Esophagus (tissue), 2 donors: ENCODE results near the gene ZP1. TPM values are rescaled to one million over a fixed set of nuclear protein-coding genes. Genes with fewer than 3 reads are reported as not detected.
"Not testable (repeated sequence)": the region's sequence is repeated elsewhere in the genome, so short reads cannot be mapped to it uniquely, and the experiment has no call there.

ENCODE experiments used
- H3K27ac ChIP-seq, 2 donors: one replicate each; pipeline ENCODE4 v1.5.1; 2013; ENCODE audit warnings: low read depth in 2 of 2, mild to moderate bottlenecking in 2 of 2, inconsistent platforms in 1 of 2, low read length in 1 of 2, moderate library complexity in 1 of 2
- H3K27me3 ChIP-seq, 2 donors: one replicate each; pipeline ENCODE4 v1.6.1; 2013; ENCODE audit warnings: low read length in 2 of 2, control low read depth in 1 of 2, mild to moderate bottlenecking in 1 of 2; ENCODE audit not compliant: insufficient read depth in 2 of 2, control insufficient read depth in 1 of 2
- H3K36me3 ChIP-seq, 2 donors: one replicate each; pipeline ENCODE4 v1.6.1; 2013; ENCODE audit warnings: low read length in 1 of 2; ENCODE audit not compliant: control insufficient read depth in 2 of 2, insufficient read depth in 2 of 2
- H3K4me1 ChIP-seq, 2 donors: one replicate each; pipeline ENCODE4 v1.6.1; 2013; ENCODE audit warnings: low read length in 1 of 2; ENCODE audit not compliant: control insufficient read depth in 2 of 2, insufficient read depth in 2 of 2
- H3K4me3 ChIP-seq, 2 donors: one replicate each; pipeline ENCODE4 v1.5.1; 2013; ENCODE audit warnings: low read length in 2 of 2, mild to moderate bottlenecking in 2 of 2, low read depth in 1 of 2, moderate library complexity in 1 of 2
- H3K9me3 ChIP-seq, 2 donors: one replicate each; pipeline ENCODE4 v1.6.1; 2013; ENCODE audit warnings: mild to moderate bottlenecking in 2 of 2, low read depth in 1 of 2, low read length in 1 of 2, moderate library complexity in 1 of 2; ENCODE audit not compliant: control insufficient read depth in 2 of 2, insufficient read depth in 1 of 2
- WGBS, 2 donors: extraction: QIAGEN DNeasy Blood & Tissue Kit; methylation state at CpG; one replicate each; pipeline ENCODE4 v1.1.7; 2013; 5-methylcytosine and 5-hydroxymethylcytosine counted together
- polyA plus RNA-seq, 2 donors: library from polyadenylated mRNA; stranded (reverse); fragments of 200-250 nt; gene quantifications; one replicate each; pipeline ENCODE4 v1.2.3, GENCODE V29; 2013
- donor health status: healthy with polysubstance abuse.
- donor health status: Bipolar disorder and iron deficiency.

Gene ZP1
- polyA plus RNA-seq = under 1 TPM; 0.06 to 0.08 TPM

GRCh38 chr11:60866911-60867870 is at the start of gene ZP1:
Gene ZP1 (plus strand): TSS chr11:60867542. CDS start chr11:60867562, 20 bp downstream.
- no peaks in the 10 kb centered on the region for H3K27me3 ChIP-seq
- no peaks in the 10 kb centered on the region for H3K36me3 ChIP-seq
- H3K4me3 ChIP-seq = no peak within 1 kb of the TSS
- no peaks in the 10 kb centered on the region for H3K9me3 ChIP-seq
- WGBS, 2 donors = 67 to 74% methylated on average over 12 to 13 of the region's 13 CpGs
- H3K4me1 ChIP-seq = peaks cover 3 to 7% of the 10 kb centered on the region in 2 donors
- H3K27ac ChIP-seq = no peak within 1 kb of the TSS

GRCh38 chr11:60818057-60818456 is 49.3 kb upstream of the ZP1 start:
- H3K27me3 ChIP-seq = no peaks in the 10 kb centered on the region
- WGBS, 2 donors = 74 to 77% methylated on average over 4 of the region's 4 CpGs
- H3K27ac ChIP-seq = no peak overlapping the region
- H3K4me3 ChIP-seq = no peak overlapping the region
- no peaks in the 10 kb centered on the region for H3K36me3 ChIP-seq
- no peaks in the 10 kb centered on the region for H3K4me1 ChIP-seq
- peaks cover 0 to 5% of the 10 kb centered on the region in 2 donors for H3K9me3 ChIP-seq

- no peaks in the 10 kb centered on the region for H3K4me1 ChIP-seq
- WGBS, 2 donors = 65 to 66% methylated on average over 15 of the region's 15 CpGs
- no peak overlapping the region for H3K4me3 ChIP-seq
- H3K9me3 ChIP-seq = peaks cover 0 to 1% of the 10 kb centered on the region in 2 donors
- no peaks in the 10 kb centered on the region for H3K36me3 ChIP-seq
- no peak overlapping the region for H3K27ac ChIP-seq
- H3K27me3 ChIP-seq = no peaks in the 10 kb centered on the region
These were observed 45.3 kb upstream of the ZP1 start for GRCh38 chr11:60821827-60822599.

GRCh38 chr11:60823745-60824306 is 43.5 kb upstream of the ZP1 start:
- H3K9me3 ChIP-seq, H3K27me3 ChIP-seq, H3K4me3 ChIP-seq, H3K4me1 ChIP-seq, H3K36me3 ChIP-seq, H3K27ac ChIP-seq: not testable (repeated sequence)
- 90 to 92% methylated on average over 5 of the region's 5 CpGs for WGBS, 2 donors

- no peaks in the 10 kb centered on the region for H3K36me3 ChIP-seq
These were observed 42.2 kb upstream of the ZP1 start for GRCh38 chr11:60825118-60825517.

GRCh38 chr11:60825790-60826189 is 41.6 kb upstream of the ZP1 start:
- no peaks in the 10 kb centered on the region for H3K9me3 ChIP-seq
- 65 to 80% methylated on average over 5 to 6 of the region's 6 CpGs for WGBS, 2 donors
- no peak overlapping the region for H3K27ac ChIP-seq

More at GRCh38 chr11:60825118-60825517, 42.2 kb upstream of the ZP1 start:
- WGBS, 2 donors = 75 to 78% methylated on average over 5 of the region's 5 CpGs
- Histone ChIP-seq H3K27me3 (no peaks in the 10 kb centered on the region), H3K4me1 (no peaks in the 10 kb centered on the region), H3K4me3 (no peak overlapping the region), H3K27ac (no peak overlapping the region), H3K9me3 (no peaks in the 10 kb centered on the region)

GRCh38 chr11:60830478-60831142 is 36.7 kb upstream of the ZP1 start:
- no peaks in the 10 kb centered on the region for H3K9me3 ChIP-seq
- H3K36me3 ChIP-seq = no peaks in the 10 kb centered on the region
- no peak overlapping the region for H3K27ac ChIP-seq
- no peaks in the 10 kb centered on the region for H3K4me1 ChIP-seq
- 46 to 48% methylated on average over 10 of the region's 10 CpGs for WGBS, 2 donors
- H3K27me3 ChIP-seq = no peaks in the 10 kb centered on the region
- no peak overlapping the region for H3K4me3 ChIP-seq

More at GRCh38 chr11:60825790-60826189, 41.6 kb upstream of the ZP1 start:
- Histone ChIP-seq H3K27me3 (no peaks in the 10 kb centered on the region), H3K4me3 (no peak overlapping the region), H3K4me1 (no peaks in the 10 kb centered on the region), H3K36me3 (no peaks in the 10 kb centered on the region)

GRCh38 chr11:60831143-60831500 is 36.2 kb upstream of the ZP1 start:
- no peak overlapping the region for H3K27ac ChIP-seq
- no peaks in the 10 kb centered on the region for H3K36me3 ChIP-seq
- H3K4me1 ChIP-seq = no peaks in the 10 kb centered on the region
- no peaks in the 10 kb centered on the region for H3K27me3 ChIP-seq
- 12 to 13% methylated on average over 8 of the region's 8 CpGs for WGBS, 2 donors
- H3K9me3 ChIP-seq = no peaks in the 10 kb centered on the region
- H3K4me3 ChIP-seq = no peak overlapping the region

- WGBS, 2 donors = 32 to 38% methylated on average over 7 of the region's 7 CpGs
- no peak overlapping the region for H3K27ac ChIP-seq
- no peaks in the 10 kb centered on the region for H3K4me1 ChIP-seq
These were observed 35.8 kb upstream of the ZP1 start for GRCh38 chr11:60831501-60832079.

More at GRCh38 chr11:60831501-60832079, 35.8 kb upstream of the ZP1 start:
- no peaks in the 10 kb centered on the region for H3K9me3 ChIP-seq
- H3K27me3 ChIP-seq = no peaks in the 10 kb centered on the region
- no peaks in the 10 kb centered on the region for H3K36me3 ChIP-seq
- no peak overlapping the region for H3K4me3 ChIP-seq
